A673 (cell line): ENCODE measurements around the gene MRC1. TPM values are rescaled to one million over a fixed set of nuclear protein-coding genes. Genes with fewer than 3 reads are reported as not detected.

Experiments used
- BruUV-seq: library from RNA; stranded (reverse); fragments of 400-500 nt; replicated peaks from 2 replicates; lab custom pipeline; 2021; lab: Mats Ljungman, UMichigan
- CTCF ChIA-PET: fragments of 300-600 bp; sonication (Branson Sonifier 250); formaldehyde crosslinking; loops from one replicate; lab custom pipeline; 2022; ENCODE audit warnings: antibody characterized with exemption; lab: Charles Lee
- POLR2A ChIA-PET: fragments of 300-600 bp; sonication (Branson Sonifier 250); formaldehyde crosslinking; loops from one replicate; lab custom pipeline; 2022; ENCODE audit warnings: antibody characterized with exemption; ENCODE audit not compliant: low non-redundant PET; lab: Charles Lee
- DNase-seq: peaks from one replicate; pipeline ENCODE4 v3.0.0-alpha.2; 2015; ENCODE audit warnings: low spot score
- H3K27ac ChIP-seq: fragments of 200-600 bp; sonication (generic); 2 replicates; pipeline ENCODE4 v1.5.1; 2016; ENCODE audit warnings: mixed run types, low read depth, mild to moderate bottlenecking, mixed read lengths, antibody characterized with exemption, low read length; ENCODE audit not compliant: poor library complexity, severe bottlenecking
- H3K27me3 ChIP-seq: fragments of 200-600 bp; sonication (generic); replicated peaks from 2 replicates; pipeline ENCODE4 v1.6.1; 2017; ENCODE audit warnings: mixed run types, low read depth, mild to moderate bottlenecking, mixed read lengths, antibody characterized with exemption, low read length; ENCODE audit not compliant: insufficient read depth, poor library complexity
- H3K36me3 ChIP-seq: fragments of 200-600 bp; sonication (generic); 2 replicates; pipeline ENCODE4 v1.6.1; 2016; ENCODE audit warnings: mixed run types, mild to moderate bottlenecking, mixed read lengths, antibody characterized with exemption, low read length; ENCODE audit not compliant: insufficient read depth, poor library complexity, severe bottlenecking
- H3K4me1 ChIP-seq: fragments of 200-600 bp; sonication (generic); 2 replicates; pipeline ENCODE4 v1.6.1; 2017; ENCODE audit warnings: mixed run types, mild to moderate bottlenecking, mixed read lengths, antibody characterized with exemption, low read length; ENCODE audit not compliant: insufficient read depth, poor library complexity, severe bottlenecking
- H3K4me3 ChIP-seq: fragments of 200-600 bp; sonication (generic); 2 replicates; pipeline ENCODE4 v1.5.1; 2016; ENCODE audit warnings: low read depth, mixed run types, mild to moderate bottlenecking, mixed read lengths, low read length; ENCODE audit not compliant: poor library complexity, severe bottlenecking
- H3K9me3 ChIP-seq: fragments of 200-600 bp; sonication (generic); 2 replicates; pipeline ENCODE4 v1.6.1; 2016; ENCODE audit warnings: mixed run types, low read depth, mild to moderate bottlenecking, mixed read lengths, antibody characterized with exemption, low read length; ENCODE audit not compliant: poor library complexity, severe bottlenecking
- EZH2 ChIP-seq: fragments of 200-600 bp; sonication (generic); IDR thresholded peaks from 2 replicates; pipeline ENCODE4 v1.6.1; 2017; ENCODE audit warnings: borderline replicate concordance, low read depth, mild to moderate bottlenecking, mixed read lengths, antibody characterized with exemption, low read length; ENCODE audit not compliant: poor library complexity, severe bottlenecking
- intact Hi-C: fragments of 100-400 bp; cut with micrococcal nuclease; formaldehyde crosslinking; loops from one replicate; pipeline ENCODE4 v1.10.0; 2022; ENCODE audit not compliant: unreplicated experiment
- total RNA-seq: library from RNA; stranded (reverse); gene quantifications from 2 replicates; pipeline ENCODE4 v1.2.3, GENCODE V29; 2021
- TF ChIP-seq, protein P1 (sequence below): fragments of 300-800, 200-600 bp; sonication (generic); conservative IDR thresholded peaks from 2 replicates; pipeline ENCODE4 v1.5.1; 2017; ENCODE audit warnings: low read depth, mild to moderate bottlenecking, antibody characterized with exemption, low read length, moderate library complexity, mixed read lengths

The MRC1 gene
- total RNA-seq, 1 experiment from 2014 or later, result 0.15 TPM

DNA sequence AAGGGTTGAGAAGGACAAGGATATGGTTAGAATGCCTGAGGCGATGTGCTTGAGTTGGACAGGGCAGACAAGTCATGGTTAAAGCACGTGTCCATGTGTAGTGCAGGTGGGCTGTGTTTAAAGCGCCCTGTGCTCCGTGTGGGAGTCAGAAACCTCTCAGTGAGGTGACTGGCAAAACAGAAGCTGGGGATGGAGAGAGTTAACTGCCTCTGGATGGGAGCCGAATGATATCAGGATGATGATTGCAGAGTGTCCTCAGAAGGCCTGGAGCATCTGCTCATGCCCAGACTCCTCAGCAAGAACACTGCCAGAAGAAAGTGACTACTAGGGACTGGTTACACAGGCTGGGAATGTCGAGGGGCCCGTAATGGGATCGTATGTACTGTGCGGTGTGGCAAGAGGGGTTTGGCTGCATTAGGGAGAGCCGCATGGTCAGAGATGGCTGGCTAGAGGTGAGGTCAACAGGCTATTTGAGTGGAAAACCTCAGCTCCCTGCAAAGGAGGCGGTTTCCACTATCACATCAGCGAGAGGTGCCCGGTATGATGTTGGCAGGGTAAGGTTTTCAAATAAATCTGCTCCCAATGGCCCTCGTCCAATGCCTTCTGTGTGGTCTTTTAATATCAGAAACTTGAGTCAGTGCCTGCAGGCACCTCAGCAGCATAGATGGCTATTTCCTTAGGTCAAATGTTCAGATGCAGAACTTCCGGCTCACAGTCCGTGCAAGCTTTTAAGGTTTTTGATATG lies 26.1 kb upstream of the MRC1 start:
- ChIA-PET POLR2A (no interaction called here), CTCF (no interaction called here)
- H3K4me1 ChIP-seq, result peaks cover 42% of the 10 kb centered on the region
- DNase-seq, result no peak
- intact Hi-C loops, result no loop called here
- no TSS peak for BruUV-seq
- TF ChIP-seq EZH2, result no peak
- no peak overlapping the region for H3K27ac ChIP-seq
- H3K36me3 ChIP-seq, result no peaks in the 10 kb centered on the region
- H3K9me3 ChIP-seq, result no peaks in the 10 kb centered on the region
- H3K27me3 ChIP-seq, result no peaks in the 10 kb centered on the region
- no peak overlapping the region for H3K4me3 ChIP-seq

DNA sequence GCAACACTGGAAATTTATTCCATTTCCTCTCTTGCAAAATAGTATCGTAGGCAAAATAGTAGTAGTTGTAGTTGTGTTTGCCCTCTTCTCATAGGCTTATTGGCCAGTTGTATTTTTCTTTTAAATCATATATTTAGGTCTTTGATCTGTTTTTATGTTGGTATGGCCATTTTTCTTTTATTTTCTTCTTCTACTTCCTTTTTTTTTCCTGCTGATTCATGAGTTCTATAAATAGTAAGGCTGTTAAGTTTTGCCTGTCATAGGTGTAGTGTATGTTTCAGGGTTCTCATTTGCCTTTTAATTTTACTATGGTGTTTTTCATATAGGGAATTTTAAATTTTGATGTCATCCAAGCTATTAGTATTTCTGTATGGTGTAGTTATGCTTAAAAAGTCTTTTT lies 25.4 kb upstream of the MRC1 start:
- BruUV-seq, result no TSS peak
- CTCF ChIA-PET, result no interaction called here
- H3K4me3 ChIP-seq, result no peak overlapping the region
- intact Hi-C loops, result no loop called here
- DNase-seq, result no peak
- no peaks in the 10 kb centered on the region for H3K27me3 ChIP-seq
- no peak overlapping the region for H3K27ac ChIP-seq
- H3K4me1 ChIP-seq, result peaks cover 42% of the 10 kb centered on the region
- POLR2A ChIA-PET, result no interaction called here
- no peaks in the 10 kb centered on the region for H3K36me3 ChIP-seq
- no peak for TF ChIP-seq EZH2
- no peaks in the 10 kb centered on the region for H3K9me3 ChIP-seq

DNA sequence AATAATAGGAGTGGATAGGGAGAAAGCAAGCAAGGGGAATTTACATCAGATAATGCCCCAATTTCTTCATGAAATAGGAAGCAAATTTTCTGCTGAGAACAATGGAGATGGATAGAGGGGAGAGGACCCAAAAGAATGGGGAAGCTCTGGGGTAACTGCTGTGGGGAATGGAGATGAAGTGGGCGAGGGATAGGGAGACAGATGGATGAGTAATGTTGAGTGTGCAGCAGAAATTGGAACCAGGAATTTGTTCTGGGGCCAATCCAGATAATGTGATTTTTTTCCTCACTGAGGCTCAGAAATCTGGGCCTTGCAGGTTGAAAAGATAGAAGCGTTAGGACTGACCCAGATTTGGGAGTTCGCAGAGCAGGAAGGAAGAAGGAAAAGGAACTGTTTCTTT lies 24.5 kb upstream of the MRC1 start:
- BruUV-seq, result no TSS peak
- no peak overlapping the region for H3K4me3 ChIP-seq
- H3K27me3 ChIP-seq, result no peaks in the 10 kb centered on the region
- intact Hi-C loops, result no loop called here
- DNase-seq, result no peak
- no peaks in the 10 kb centered on the region for H3K36me3 ChIP-seq
- H3K9me3 ChIP-seq, result no peaks in the 10 kb centered on the region
- peaks cover 41% of the 10 kb centered on the region for H3K4me1 ChIP-seq
- CTCF ChIA-PET, result no interaction called here
- POLR2A ChIA-PET, result no interaction called here
- no peak overlapping the region for H3K27ac ChIP-seq
- TF ChIP-seq EZH2, result no peak
- TF ChIP-seq, protein P1, sequence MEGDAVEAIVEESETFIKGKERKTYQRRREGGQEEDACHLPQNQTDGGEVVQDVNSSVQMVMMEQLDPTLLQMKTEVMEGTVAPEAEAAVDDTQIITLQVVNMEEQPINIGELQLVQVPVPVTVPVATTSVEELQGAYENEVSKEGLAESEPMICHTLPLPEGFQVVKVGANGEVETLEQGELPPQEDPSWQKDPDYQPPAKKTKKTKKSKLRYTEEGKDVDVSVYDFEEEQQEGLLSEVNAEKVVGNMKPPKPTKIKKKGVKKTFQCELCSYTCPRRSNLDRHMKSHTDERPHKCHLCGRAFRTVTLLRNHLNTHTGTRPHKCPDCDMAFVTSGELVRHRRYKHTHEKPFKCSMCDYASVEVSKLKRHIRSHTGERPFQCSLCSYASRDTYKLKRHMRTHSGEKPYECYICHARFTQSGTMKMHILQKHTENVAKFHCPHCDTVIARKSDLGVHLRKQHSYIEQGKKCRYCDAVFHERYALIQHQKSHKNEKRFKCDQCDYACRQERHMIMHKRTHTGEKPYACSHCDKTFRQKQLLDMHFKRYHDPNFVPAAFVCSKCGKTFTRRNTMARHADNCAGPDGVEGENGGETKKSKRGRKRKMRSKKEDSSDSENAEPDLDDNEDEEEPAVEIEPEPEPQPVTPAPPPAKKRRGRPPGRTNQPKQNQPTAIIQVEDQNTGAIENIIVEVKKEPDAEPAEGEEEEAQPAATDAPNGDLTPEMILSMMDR, result no peak

DNA sequence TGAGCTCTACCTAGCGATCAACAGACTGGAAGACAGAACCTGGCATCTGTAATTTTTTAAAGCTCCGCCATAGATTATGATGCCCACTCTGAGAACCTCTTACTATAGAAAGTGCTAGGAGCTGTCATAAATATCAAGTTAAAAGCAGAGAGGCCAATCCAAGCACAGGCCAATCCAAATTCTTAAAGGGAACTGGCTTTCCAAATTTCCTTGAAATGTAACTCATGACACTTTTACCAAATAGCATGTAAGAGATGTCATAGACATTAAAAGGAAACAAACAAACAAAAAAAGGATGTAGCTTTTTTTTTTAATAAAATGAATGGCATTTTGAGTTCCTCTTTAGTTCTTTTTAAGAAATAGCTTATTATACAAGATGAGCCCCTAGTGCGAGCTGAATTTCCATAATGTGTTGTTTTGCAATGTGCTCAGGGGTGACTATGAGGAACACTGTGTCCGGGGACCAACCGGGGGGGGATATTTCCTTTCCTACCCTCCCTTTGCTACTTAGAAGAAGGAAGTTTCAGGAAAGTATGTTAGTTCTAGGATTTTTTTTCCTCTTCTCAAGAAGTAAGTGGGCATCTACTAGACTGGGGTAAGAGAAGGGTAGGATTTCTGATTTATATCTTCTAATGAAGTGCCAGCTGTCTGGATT lies 23.7 kb upstream of the MRC1 start:
- Histone ChIP-seq H3K4me1 (peaks cover 34% of the 10 kb centered on the region), H3K4me3 (no peak overlapping the region), H3K27me3 (no peaks in the 10 kb centered on the region), H3K27ac (no peak overlapping the region), H3K9me3 (no peaks in the 10 kb centered on the region), H3K36me3 (no peaks in the 10 kb centered on the region)
- TF ChIP-seq, protein P1, result no peak
- TF ChIP-seq EZH2, result no peak
- intact Hi-C loops, result no loop called here
- DNase-seq, result no peak
- no TSS peak for BruUV-seq
- POLR2A ChIA-PET, result no interaction called here
- CTCF ChIA-PET, result no interaction called here
